Measurements from ENCODE around the gene TRIOBP.

The TRIOBP gene

DNA sequence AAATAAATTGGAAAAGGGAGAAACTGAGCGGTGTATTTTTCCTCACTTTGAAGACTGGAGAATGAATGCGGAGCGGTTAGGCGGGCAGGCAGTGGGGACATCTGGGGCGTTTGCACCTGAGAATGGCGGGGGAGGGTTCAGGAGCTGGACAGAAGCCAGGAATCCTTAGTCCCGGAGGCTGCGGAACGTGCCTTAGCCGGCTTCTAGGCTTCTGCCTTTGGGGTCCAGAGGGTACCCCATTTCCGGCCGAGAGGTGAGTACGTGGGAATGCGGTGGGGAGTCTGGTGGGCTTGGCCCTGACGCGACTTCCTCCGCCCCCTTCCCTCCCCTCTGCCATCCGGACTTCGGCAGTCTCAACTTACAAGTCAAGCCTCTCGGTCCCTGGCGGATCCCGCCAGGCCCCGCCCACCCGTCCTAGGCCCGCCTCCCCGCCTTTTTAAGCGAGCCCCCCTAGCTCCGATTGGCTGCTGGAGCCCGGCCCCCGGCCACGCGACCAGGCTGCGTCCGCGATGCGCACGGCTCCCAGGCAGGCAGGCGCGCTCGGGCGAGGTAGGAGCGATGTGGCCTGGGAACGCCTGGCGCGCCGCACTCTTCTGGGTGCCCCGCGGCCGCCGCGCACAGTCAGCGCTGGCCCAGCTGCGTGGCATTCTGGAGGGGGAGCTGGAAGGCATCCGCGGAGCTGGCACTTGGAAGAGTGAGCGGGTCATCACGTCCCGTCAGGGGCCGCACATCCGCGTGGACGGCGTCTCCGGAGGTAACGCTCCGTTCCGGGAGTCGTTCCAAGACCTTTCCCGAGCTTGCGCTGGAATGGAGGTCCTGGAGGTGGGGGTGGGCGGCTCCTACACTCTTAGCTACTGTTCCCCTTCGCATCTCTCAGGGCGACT is 110.8 kb downstream of the TRIOBP start, which contains the start of gene GCAT:
GCAT (plus strand) TSS at position 525 of the 884 bp plus-strand sequence; CDS start at position 559, 34 bp downstream.
- FAIRE-seq = peak; percentile 96
- peak; percentile 99 for DNase-seq (ENCODE audit: insufficient read length, low spot score)
- TF ChIP-seq POLR2A (IDR thresholded peaks at IDR 0.05; ENCODE audit: low read depth, low read length) (no peak), POU2F2 (IDR thresholded peaks at IDR 0.05; ENCODE audit: low read depth, low read length) (no peak), POLR2AphosphoS5 (IDR thresholded peaks at IDR 0.05; ENCODE audit: low read depth, low read length) (no peak), SPI1 (IDR thresholded peaks at IDR 0.05; ENCODE audit: low read depth, low read length) (no peak), TAF1 (IDR thresholded peaks at IDR 0.05; ENCODE audit: low read depth, low read length) (no peak), PAX5 (IDR thresholded peaks at IDR 0.05; ENCODE audit: insufficient read depth, low read length, severe bottlenecking) (no peak)

DNA sequence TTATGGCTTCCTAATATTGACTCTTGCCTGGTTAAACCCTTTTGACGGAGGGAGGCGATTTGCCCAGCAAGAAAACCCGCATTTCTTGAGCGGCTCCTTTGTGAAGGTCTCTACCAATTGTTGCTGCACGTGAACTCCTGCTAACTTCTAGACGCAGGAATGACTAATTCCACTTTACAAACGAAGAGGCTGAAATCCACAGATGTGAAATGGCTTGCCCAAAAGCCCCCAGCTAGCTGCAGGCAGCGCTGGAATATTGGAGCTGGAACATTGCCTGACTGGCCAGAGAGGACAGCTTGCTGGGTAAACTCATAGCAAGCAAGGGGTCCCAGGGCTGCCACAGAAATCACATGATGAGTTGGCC is 111.4 kb downstream of the TRIOBP start:
- TF ChIP-seq POLR2A (IDR thresholded peaks at IDR 0.05; ENCODE audit: low read depth, low read length) (no peak), SPI1 (IDR thresholded peaks at IDR 0.05; ENCODE audit: low read depth, low read length) (no peak), POU2F2 (IDR thresholded peaks at IDR 0.05; ENCODE audit: low read depth, low read length) (no peak), PAX5 (IDR thresholded peaks at IDR 0.05; ENCODE audit: insufficient read depth, low read length, severe bottlenecking) (no peak), POLR2AphosphoS5 (IDR thresholded peaks at IDR 0.05; ENCODE audit: low read depth, low read length) (no peak), TAF1 (IDR thresholded peaks at IDR 0.05; ENCODE audit: low read depth, low read length) (no peak)
- FAIRE-seq (no peak), DNase-seq (ENCODE audit: insufficient read length, low spot score) (no peak)

DNA sequence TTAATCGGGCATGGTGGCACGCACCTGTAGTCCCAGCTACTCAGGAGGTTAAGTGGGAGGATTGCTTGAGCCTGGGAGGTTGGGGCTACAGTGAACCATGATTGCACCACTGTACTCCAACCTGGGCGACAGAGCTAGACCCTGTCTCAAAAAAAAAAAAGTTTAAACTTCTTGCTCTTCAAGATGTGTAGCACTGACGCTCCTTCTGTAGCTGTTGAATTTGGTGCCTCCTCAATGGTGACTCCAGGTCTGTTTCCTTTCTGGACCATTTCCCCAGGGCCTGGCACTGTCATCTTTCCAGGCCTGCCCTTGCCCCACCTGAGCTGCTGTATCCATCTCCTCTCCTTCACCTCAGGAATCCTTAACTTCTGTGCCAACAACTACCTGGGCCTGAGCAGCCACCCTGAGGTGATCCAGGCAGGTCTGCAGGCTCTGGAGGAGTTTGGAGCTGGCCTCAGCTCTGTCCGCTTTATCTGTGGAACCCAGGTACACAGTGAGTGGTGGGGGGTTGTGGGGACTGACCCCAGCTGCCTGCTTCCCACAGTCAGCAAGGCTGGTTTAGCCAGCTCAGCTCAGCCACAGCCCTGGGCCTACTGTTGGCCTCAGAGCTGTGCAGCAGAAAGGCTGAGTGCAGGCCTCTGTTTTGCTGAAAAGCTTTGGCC is 113.0 kb downstream of the TRIOBP start:
- TF ChIP-seq PAX5 (IDR thresholded peaks at IDR 0.05; ENCODE audit: insufficient read depth, low read length, severe bottlenecking) (no peak), TAF1 (IDR thresholded peaks at IDR 0.05; ENCODE audit: low read depth, low read length) (no peak), POLR2AphosphoS5 (IDR thresholded peaks at IDR 0.05; ENCODE audit: low read depth, low read length) (no peak), POU2F2 (IDR thresholded peaks at IDR 0.05; ENCODE audit: low read depth, low read length) (no peak), SPI1 (IDR thresholded peaks at IDR 0.05; ENCODE audit: low read depth, low read length) (no peak)
- no peak for DNase-seq (ENCODE audit: insufficient read length, low spot score)
- FAIRE-seq = no peak

DNA sequence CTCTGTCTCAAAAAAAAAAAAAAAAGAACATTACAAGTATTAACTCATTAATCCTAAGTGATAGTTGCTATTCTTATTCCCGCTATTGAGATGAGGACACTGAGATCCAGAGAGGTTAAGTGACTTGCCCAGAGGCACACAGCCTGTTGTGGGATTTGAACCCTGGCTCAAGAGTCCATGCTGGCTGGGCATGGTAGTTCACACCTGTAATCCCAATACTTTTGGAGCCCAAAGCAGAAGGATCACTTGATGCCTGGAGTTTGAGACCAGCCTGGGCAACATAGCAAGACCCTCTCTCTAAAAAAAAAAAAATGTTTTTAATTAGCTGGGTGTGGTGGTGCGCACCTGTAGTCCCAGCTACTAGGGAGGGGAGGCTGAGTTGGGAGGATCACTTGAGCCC is 115.0 kb downstream of the TRIOBP start:
- no peak for FAIRE-seq
- no peak for DNase-seq (ENCODE audit: insufficient read length, low spot score)
- TF ChIP-seq PAX5 (IDR thresholded peaks at IDR 0.05; ENCODE audit: insufficient read depth, low read length, severe bottlenecking) (no peak), SPI1 (IDR thresholded peaks at IDR 0.05; ENCODE audit: low read depth, low read length) (no peak), TAF1 (IDR thresholded peaks at IDR 0.05; ENCODE audit: low read depth, low read length) (no peak)

DNA sequence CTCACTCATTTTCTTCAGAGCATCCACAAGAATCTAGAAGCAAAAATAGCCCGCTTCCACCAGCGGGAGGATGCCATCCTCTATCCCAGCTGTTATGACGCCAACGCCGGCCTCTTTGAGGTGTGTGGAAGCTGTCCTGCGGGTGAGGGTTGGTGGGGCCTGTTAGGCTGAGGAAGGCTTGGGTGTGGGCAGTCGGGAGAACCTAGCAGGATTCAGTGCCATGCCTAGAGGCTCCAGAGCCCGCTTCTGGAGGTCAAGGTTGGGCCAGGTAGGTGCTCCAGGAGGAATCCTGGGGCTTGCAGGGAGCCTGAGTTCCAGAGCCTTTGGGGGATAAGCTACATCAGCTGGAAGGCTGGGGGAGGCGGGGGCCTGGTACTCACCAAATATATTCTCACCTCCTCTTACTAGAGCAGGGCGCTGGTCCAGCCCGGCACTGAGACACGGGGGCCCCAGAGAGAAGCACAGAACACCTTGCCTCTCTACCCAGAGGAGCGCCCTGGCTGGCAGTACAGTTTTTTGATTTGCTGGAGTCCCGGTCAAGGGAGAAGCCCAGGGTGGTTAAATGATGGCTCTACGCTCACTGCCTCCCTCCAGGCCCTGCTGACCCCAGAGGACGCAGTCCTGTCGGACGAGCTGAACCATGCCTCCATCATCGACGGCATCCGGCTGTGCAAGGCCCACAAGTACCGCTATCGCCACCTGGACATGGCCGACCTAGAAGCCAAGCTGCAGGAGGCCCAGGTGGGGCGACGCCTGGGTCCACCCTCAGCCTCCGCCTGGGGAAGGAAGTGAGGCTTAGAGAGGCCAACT is 116.2 kb downstream of the TRIOBP start:
- TF ChIP-seq POLR2A (IDR thresholded peaks at IDR 0.05; ENCODE audit: low read depth, low read length) (no peak), POU2F2 (IDR thresholded peaks at IDR 0.05; ENCODE audit: low read depth, low read length) (no peak), POLR2AphosphoS5 (IDR thresholded peaks at IDR 0.05; ENCODE audit: low read depth, low read length) (no peak), PAX5 (IDR thresholded peaks at IDR 0.05; ENCODE audit: insufficient read depth, low read length, severe bottlenecking) (no peak), SPI1 (IDR thresholded peaks at IDR 0.05; ENCODE audit: low read depth, low read length) (no peak), TAF1 (IDR thresholded peaks at IDR 0.05; ENCODE audit: low read depth, low read length) (no peak)
- FAIRE-seq (no peak), DNase-seq (ENCODE audit: insufficient read length, low spot score) (no peak)

DNA sequence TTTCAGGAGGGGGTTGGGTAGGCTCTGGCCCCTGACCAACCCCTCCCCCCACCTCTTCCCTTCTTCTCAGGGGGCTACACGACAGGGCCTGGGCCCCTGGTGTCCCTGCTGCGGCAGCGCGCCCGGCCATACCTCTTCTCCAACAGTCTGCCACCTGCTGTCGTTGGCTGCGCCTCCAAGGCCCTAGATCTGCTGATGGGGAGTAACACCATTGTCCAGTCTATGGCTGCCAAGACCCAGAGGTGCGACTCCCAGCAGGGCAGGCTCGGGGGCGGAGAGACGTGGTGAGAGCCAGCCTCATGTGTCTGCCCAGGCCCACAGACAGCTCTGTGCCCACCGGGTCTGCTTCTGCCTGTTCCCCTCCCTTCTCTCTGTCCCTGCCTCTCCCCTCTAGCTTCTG is 118.7 kb downstream of the TRIOBP start:
- FAIRE-seq (no peak), DNase-seq (ENCODE audit: insufficient read length, low spot score) (no peak)
- TF ChIP-seq TAF1 (IDR thresholded peaks at IDR 0.05; ENCODE audit: low read depth, low read length) = no peak
- TF ChIP-seq POLR2A (IDR thresholded peaks at IDR 0.05; ENCODE audit: low read depth, low read length) = no peak
- TF ChIP-seq POU2F2 (IDR thresholded peaks at IDR 0.05; ENCODE audit: low read depth, low read length) = no peak
- TF ChIP-seq SPI1 (IDR thresholded peaks at IDR 0.05; ENCODE audit: low read depth, low read length) = no peak
- TF ChIP-seq PAX5 (IDR thresholded peaks at IDR 0.05; ENCODE audit: insufficient read depth, low read length, severe bottlenecking) = no peak
- TF ChIP-seq POLR2AphosphoS5 (IDR thresholded peaks at IDR 0.05; ENCODE audit: low read depth, low read length) = no peak

DNA sequence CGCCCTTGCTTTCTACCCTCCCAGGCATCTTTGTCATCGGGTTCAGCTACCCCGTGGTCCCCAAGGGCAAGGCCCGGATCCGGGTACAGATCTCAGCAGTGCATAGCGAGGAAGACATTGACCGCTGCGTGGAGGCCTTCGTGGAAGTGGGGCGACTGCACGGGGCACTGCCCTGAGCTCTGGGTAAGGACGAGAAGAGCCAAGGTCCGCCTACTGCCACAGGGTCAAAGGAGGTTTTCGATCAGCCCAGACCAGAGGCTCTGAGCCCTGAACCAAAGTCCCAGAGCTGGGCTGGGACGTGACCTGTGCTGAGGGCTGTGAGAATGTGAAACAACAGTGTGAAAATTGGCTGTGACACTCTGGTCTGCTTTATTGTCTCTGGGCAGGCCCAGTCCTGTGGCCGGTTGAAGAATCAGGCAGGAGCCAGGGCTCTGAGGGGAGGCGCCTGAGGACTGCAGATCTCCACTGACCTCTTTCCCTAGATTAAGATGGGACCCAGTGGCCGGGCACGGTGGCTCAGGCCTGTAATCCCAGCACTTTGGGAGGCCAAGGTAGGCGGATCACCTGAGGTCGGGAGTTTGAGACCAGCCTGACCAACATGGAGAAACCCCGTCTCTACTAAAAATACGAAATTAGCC is 119.8 kb downstream of the TRIOBP start:
- no peak for DNase-seq (ENCODE audit: insufficient read length, low spot score)
- no peak for TF ChIP-seq TAF1 (IDR thresholded peaks at IDR 0.05; ENCODE audit: low read depth, low read length)
- TF ChIP-seq POLR2AphosphoS5 (IDR thresholded peaks at IDR 0.05; ENCODE audit: low read depth, low read length) = no peak
- no peak for TF ChIP-seq POU2F2 (IDR thresholded peaks at IDR 0.05; ENCODE audit: low read depth, low read length)
- no peak for FAIRE-seq

DNA sequence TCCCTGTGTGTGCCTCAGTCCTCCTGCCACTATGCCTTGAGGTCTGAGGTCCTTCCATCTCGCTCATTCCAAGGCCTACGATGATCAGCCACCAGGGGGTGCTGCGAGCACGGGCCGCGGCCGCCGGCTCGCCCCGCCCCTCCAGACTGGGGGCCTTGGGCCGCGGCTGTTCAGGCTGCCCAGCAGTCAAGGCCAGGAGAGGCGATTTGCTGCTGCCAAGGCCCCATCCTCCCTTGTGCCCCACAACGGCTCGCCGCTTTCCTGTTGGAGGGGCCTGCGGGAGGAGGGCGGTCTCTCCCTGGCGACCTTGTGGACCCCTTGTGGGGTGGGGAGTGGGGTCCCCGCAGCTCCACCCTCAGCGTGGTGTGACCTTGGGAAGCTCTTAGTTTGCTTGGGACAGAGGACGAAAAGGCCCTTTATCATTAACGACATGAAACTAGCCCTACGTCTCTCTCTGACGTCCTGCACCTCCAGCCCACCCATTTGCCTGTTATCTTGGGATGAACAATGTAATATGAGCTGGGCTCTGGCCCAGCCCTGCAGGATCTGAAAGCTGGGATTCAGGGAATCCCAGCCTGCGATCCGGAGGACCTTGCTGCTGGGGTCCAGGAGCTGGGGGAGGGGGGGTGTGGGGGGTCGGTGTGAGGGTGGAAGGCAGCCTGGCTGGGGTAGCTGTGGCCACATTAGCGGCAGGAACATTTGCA is 121.0 kb downstream of the TRIOBP start:
- TF ChIP-seq SPI1 (IDR thresholded peaks at IDR 0.05; ENCODE audit: low read depth, low read length) = no peak
- TF ChIP-seq PAX5 (IDR thresholded peaks at IDR 0.05; ENCODE audit: insufficient read depth, low read length, severe bottlenecking) = no peak
- TF ChIP-seq POU2F2 (IDR thresholded peaks at IDR 0.05; ENCODE audit: low read depth, low read length) = no peak
- no peak for TF ChIP-seq POLR2A (IDR thresholded peaks at IDR 0.05; ENCODE audit: low read depth, low read length)
- TF ChIP-seq POLR2AphosphoS5 (IDR thresholded peaks at IDR 0.05; ENCODE audit: low read depth, low read length) = no peak
- TF ChIP-seq TAF1 (IDR thresholded peaks at IDR 0.05; ENCODE audit: low read depth, low read length) = no peak
- peak; percentile 95 for DNase-seq (ENCODE audit: insufficient read length, low spot score)
- peak; percentile 96 for FAIRE-seq
